Esophagus squamous epithelium (tissue), 5 donors: ENCODE data around the gene GNB5. TPM values are rescaled to one million over a fixed set of nuclear protein-coding genes. Genes with fewer than 3 reads are reported as not detected.
"Not testable (repeated sequence)": the region's sequence is repeated elsewhere in the genome, so short reads cannot be mapped to it uniquely, and the experiment has no call there.

Source experiments
- DNase-seq: peaks from one replicate; lab custom pipeline; 2025; lab: John Stamatoyannopoulos, UW
- H3K27ac ChIP-seq, 4 donors: fragments of 200-600 bp; sonication (generic); one replicate each; pipeline ENCODE4 v1.5.1; 2016 to 2019; ENCODE audit warnings: mild to moderate bottlenecking in 1 of 4
- H3K27me3 ChIP-seq, 4 donors: fragments of 200-600 bp; sonication (generic); 1 replicate in 3 of 4; 2 replicates in 1 of 4; pipeline versions ENCODE4 v1.5.1 to v1.6.0; 2017 to 2021; ENCODE audit warnings: antibody characterized with exemption in 1 of 4
- H3K36me3 ChIP-seq, 3 donors: fragments of 200-600 bp; sonication (generic); one replicate each; pipeline ENCODE4 v1.5.1; 2016 to 2019
- H3K4me1 ChIP-seq, 3 donors: fragments of 200-600 bp; sonication (generic); one replicate each; pipeline ENCODE4 v1.5.1; 2017 to 2019
- H3K4me3 ChIP-seq, 4 donors: fragments of 200-600 bp; sonication (generic); 1 replicate in 3 of 4; 2 replicates in 1 of 4; pipeline ENCODE4 v1.5.1; 2016 to 2019; ENCODE audit warnings: mild to moderate bottlenecking in 2 of 4, moderate library complexity in 1 of 4
- H3K9me3 ChIP-seq, 3 donors: fragments of 200-600 bp; sonication (generic); one replicate each; pipeline ENCODE4 v1.5.1; 2016 to 2019
- POLR2A ChIP-seq, 4 donors: fragments of 450-650 bp; IDR thresholded peaks; one replicate each; pipeline ENCODE4 v1.6.1; 2017; ENCODE audit warnings: antibody characterized with exemption in 4 of 4, mild to moderate bottlenecking in 4 of 4, moderate library complexity in 3 of 4
- WGBS, 2 donors: methylation state at CpG; one replicate each; pipeline ENCODE4 v1.1.5; 2018; 5-methylcytosine and 5-hydroxymethylcytosine counted together
- intact Hi-C: fragments of 100-400 bp; cut with DNase I; formaldehyde crosslinking; loops from one replicate; pipeline ENCODE4 v1.15.0; 2022
- total RNA-seq, 4 donors: library from RNA; depleted of rRNA; stranded (reverse); fragments of >200 nt; gene quantifications; one replicate each; pipeline ENCODE4 v1.1.0, GENCODE V29; 2016
- TF ChIP-seq, protein P1 (sequence below), 6 experiments: fragments of 450-650 bp in 4 of 6; fragments of 200-600 bp in 2 of 6; sonication (generic) in 2 of 6; IDR thresholded peaks; one replicate each; pipeline ENCODE4 v1.5.1; 2016 to 2019; ENCODE audit warnings: antibody characterized with exemption in 6 of 6, mild to moderate bottlenecking in 4 of 6, moderate library complexity in 4 of 6
- donor health status: DM: yes; HTN: yes; CAD: no.

Gene GNB5
- total RNA-seq, 4 donors from 2014 or later = 16.4 to 22.3 (median 19.9) TPM

DNA sequence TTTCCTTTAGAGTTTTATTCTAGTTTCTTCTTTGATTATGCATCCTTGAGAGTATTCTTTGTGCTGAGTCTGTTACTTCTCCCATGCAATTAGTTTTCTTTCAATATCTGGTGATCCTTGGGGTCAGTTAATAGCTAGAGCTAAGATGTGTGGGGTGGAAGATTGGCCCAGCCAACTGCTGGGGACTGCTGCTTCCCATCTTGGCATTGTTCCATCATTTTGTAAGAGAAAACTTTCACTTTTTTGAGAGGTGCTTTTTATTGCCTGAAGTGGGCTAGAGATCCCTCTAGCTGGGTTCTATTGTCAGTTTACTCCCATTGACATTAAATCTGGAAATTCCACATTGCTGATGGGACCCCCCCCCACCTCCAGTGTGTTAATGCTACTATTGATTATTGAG, 94.0 kb downstream of the GNB5 start:
- Histone ChIP-seq H3K36me3 (no peaks in the 10 kb centered on the region), H3K9me3 (no peaks in the 10 kb centered on the region), H3K27me3 (no peaks in the 10 kb centered on the region), H3K4me1 (peaks cover 29 to 48% (median 37%) of the 10 kb centered on the region in 3 donors), H3K27ac (peak overlapping the region in 1 of 4 donors; percentile 84), H3K4me3 (no peak overlapping the region)
- TF ChIP-seq POLR2A (IDR thresholded peaks at IDR 0.05) = no peak
- TF ChIP-seq, protein P1, sequence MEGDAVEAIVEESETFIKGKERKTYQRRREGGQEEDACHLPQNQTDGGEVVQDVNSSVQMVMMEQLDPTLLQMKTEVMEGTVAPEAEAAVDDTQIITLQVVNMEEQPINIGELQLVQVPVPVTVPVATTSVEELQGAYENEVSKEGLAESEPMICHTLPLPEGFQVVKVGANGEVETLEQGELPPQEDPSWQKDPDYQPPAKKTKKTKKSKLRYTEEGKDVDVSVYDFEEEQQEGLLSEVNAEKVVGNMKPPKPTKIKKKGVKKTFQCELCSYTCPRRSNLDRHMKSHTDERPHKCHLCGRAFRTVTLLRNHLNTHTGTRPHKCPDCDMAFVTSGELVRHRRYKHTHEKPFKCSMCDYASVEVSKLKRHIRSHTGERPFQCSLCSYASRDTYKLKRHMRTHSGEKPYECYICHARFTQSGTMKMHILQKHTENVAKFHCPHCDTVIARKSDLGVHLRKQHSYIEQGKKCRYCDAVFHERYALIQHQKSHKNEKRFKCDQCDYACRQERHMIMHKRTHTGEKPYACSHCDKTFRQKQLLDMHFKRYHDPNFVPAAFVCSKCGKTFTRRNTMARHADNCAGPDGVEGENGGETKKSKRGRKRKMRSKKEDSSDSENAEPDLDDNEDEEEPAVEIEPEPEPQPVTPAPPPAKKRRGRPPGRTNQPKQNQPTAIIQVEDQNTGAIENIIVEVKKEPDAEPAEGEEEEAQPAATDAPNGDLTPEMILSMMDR (IDR thresholded peaks at IDR 0.05) = no peak
- DNase-seq = no peak
- intact Hi-C loops = no loop called here

DNA sequence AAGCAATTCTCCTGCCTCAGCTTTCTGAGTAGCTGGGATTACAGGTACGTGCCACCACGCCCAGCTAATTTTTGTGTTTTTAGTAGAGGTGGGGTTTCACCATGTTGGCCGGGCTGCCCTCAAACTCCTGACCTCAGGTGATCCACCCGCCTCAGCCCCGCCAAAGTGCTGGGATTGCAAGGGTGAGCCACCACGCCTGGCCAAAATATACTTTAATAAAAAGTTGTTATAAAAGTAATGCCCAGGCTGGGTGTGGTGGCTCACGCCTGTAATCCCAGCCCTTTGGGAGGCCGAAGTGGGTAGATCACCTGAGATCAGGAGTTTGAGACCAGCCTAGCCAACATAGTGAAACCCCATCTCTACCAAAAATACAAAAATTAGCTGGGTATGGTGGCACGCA, 94.7 kb downstream of the GNB5 start:
- intact Hi-C loops, H3K27me3 ChIP-seq, H3K9me3 ChIP-seq, H3K36me3 ChIP-seq, H3K4me3 ChIP-seq, DNase-seq: not testable (repeated sequence)
- Histone ChIP-seq H3K27ac (peak overlapping the region in 3 of 4 donors; percentile 27 to 84 (median 83)), H3K4me1 (peaks cover 29 to 48% (median 37%) of the 10 kb centered on the region in 3 donors)
- WGBS, 2 donors = 52 to 80% methylated on average over 7 of the region's 9 CpGs

DNA sequence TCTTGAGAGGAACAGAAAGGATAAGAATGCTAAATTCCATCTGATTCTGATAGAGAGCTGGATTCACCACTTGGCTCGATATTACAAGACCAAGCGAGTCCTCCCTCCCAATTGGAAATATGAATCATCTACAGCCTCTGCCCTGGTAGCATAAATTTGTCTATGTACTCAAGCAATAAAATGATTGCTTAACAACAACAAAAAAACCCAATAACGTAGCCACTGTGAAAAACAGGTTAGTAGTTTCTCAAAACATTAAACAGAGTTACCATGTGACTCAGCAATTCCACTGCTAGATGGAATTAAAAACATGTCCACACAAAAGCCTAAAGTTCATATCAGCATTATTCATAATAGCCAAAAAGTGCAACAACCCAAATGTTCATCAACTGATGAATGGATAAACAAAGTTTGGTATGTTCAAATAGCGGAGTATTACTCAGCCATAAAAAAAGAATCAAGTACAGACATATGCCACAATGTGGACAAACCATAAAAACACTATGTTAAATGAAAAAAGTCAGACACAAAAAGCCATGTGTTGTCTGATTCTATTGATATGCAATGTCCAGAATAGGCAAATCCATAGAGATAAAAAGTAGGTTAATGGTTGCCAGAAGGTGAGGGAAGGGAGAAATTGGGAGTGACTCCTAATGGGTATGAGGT, 95.5 kb downstream of the GNB5 start:
- intact Hi-C loops = no loop called here
- H3K27me3 ChIP-seq = no peaks in the 10 kb centered on the region
- no peak for DNase-seq
- H3K9me3 ChIP-seq = no peaks in the 10 kb centered on the region
- TF ChIP-seq, protein P1 (IDR thresholded peaks at IDR 0.05) = no peak
- no peak for TF ChIP-seq POLR2A (IDR thresholded peaks at IDR 0.05)
- no peaks in the 10 kb centered on the region for H3K36me3 ChIP-seq
- peaks cover 29 to 48% (median 32%) of the 10 kb centered on the region in 3 donors for H3K4me1 ChIP-seq
- no peak overlapping the region for H3K4me3 ChIP-seq
- H3K27ac ChIP-seq = peak overlapping the region; percentile 78 to 84 (median 82)
- 20 to 22% methylated on average over 4 of the region's 4 CpGs for WGBS, 2 donors

DNA sequence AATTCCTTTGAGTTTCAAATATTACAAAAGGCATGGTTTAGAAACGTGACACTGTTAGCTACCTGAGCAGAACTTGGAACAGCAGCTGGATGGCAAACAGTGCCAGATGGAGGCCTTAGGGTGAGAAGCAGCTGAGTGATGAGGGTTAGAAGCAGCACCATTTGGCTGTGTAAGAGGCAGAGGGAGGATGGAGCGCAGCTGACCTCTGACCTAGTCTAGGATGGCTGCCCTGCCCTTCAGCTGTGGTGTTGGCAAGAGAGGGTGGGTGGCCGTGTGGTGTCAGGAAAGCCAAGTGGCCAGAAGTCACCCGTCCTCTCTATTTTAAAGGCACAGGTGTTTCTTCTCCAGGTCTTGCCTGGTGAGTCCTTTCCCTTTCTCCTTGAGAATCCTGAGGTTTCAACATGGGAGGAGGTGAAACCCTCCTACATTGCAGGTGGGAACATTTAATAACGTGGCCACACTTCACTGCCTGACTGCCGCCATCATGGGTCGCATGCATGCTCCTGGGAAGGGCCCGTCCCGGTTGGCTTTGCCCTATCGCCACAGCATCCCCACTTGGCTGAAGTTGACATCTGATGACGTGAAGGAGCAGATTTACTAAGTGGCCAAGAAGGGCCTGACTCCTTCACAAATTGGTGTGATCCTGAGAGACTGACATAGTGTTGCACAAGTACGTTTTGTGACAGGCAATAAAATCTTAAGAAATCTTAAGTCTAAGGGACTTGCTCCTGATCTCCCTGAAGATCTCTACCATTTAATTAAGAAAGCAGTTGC, 96.2 kb downstream of the GNB5 start:
- no peak for DNase-seq
- Histone ChIP-seq H3K36me3 (no peaks in the 10 kb centered on the region), H3K4me3 (no peak overlapping the region), H3K27ac (peak overlapping the region; percentile 78 to 84 (median 82)), H3K4me1 (peaks cover 29 to 48% (median 32%) of the 10 kb centered on the region in 3 donors), H3K27me3 (no peaks in the 10 kb centered on the region), H3K9me3 (peaks cover 0 to 5% (median 0%) of the 10 kb centered on the region in 3 donors)
- no peak for TF ChIP-seq POLR2A (IDR thresholded peaks at IDR 0.05)
- TF ChIP-seq, protein P1 (IDR thresholded peaks at IDR 0.05) = no peak
- 63 to 78% methylated on average over 4 to 12 of the region's 12 CpGs for WGBS, 2 donors
- intact Hi-C loops = no loop called here

DNA sequence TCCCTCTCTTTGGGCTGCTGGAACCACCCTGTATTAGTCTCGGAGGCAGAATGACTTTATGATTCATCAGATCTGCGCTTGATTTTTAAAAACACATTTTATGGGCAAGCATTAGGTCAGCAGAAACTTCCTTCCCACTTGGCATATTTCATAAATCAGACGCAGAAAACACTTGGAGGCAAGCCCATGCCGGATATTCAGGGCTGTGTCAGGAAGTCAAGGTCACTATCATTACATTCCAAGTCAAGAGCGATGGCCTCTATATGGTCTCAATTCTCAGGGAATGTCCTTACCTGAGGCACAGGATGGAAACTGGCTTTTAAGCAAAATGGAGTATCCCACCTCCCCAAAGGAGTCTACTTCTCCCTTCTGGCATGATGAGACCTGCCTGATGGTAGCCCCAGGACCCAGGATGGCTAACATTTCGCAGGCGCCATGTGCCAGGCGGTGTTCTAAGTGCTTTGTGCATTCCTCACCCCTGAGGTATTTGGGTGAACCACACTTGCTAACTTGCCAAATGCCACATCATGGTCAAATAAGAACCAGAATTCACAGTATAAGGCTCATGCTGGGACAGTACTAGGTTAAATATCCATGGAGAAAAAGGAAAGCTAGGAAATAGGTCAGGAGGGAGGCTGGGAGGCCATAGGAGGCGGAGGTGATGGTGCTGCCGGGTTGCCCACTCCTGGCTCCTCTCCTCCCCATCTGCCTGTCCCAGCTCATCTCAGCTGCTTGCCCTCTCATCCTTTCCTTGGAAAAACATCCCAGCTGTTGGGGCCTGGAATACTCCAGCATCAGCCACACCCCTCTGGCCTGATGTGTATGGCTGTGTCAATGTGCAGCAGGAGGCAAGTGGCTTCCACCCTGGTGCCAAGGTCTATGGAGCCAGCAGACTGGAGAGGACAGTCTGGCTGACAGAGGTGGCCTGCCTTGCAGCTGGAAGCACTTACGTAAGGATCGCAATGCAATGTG, 97.4 kb downstream of the GNB5 start:
- intact Hi-C loops = no loop called here
- 38 to 40% methylated on average over 11 of the region's 12 CpGs for WGBS, 2 donors
- Histone ChIP-seq H3K27me3 (no peaks in the 10 kb centered on the region), H3K9me3 (peaks cover 0 to 5% (median 0%) of the 10 kb centered on the region in 3 donors), H3K4me1 (peaks cover 29 to 48% (median 32%) of the 10 kb centered on the region in 3 donors), H3K27ac (peak overlapping the region; percentile 78 to 84 (median 82)), H3K4me3 (no peak overlapping the region), H3K36me3 (no peaks in the 10 kb centered on the region)
- no peak for TF ChIP-seq POLR2A (IDR thresholded peaks at IDR 0.05)
- TF ChIP-seq, protein P1 (IDR thresholded peaks at IDR 0.05) = no peak
- DNase-seq = no peak
